Gastrocnemius medialis (tissue), 4 donors: ENCODE results near the gene AHNAK2.

Source experiments
- CTCF ChIP-seq, 5 experiments: fragments of 450-650 bp in 3 of 5; fragments of 200-600 bp in 2 of 5; sonication (generic) in 2 of 5; IDR thresholded peaks in 4 of 5; conservative IDR thresholded peaks in 1 of 5; 1 replicate in 4 of 5; 2 replicates in 1 of 5; pipeline ENCODE4 v1.5.1; 2016 to 2019; ENCODE audit warnings: antibody characterized with exemption in 5 of 5, mild to moderate bottlenecking in 3 of 5, moderate library complexity in 3 of 5
- POLR2A ChIP-seq, 2 donors: fragments of 450-650 bp; IDR thresholded peaks; one replicate each; pipeline ENCODE4 v1.6.1; 2017; ENCODE audit warnings: antibody characterized with exemption in 2 of 2, mild to moderate bottlenecking in 2 of 2, moderate library complexity in 2 of 2

- no peak for TF ChIP-seq CTCF (IDR thresholded peaks at IDR 0.05 in 4 of 5, conservative IDR thresholded peaks at IDR 0.05 in 1 of 5)
- TF ChIP-seq POLR2A (IDR thresholded peaks at IDR 0.05) = no peak
Measured at GRCh38 chr14:104929268-104930230, 48.6 kb downstream of the AHNAK2 start.
